ENCODE data around the gene CACNB4.

DNA sequence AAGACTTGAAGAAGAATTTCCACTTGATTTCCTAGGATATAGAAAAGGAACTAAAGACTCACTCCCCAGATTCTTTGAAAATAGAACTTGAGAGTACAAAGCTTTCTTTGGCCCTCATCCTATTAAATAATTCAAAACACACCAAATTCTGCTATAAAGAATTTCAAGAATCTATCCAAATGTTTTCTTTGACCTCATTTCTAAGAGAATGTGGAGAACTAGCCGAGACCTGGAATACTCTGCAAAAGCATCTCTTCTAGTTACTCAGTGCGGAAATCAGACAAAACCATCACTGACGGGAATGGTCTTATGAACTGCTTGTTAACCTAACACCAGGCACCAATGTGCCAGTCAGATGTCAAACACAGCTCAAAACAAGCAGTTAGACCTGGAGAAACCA lies 226.4 kb downstream of the CACNB4 start:
- TF ChIP-seq L3MBTL2 (conservative IDR thresholded peaks at IDR 0.05): no peak
- no peak for TF ChIP-seq TARDBP (IDR thresholded peaks at IDR 0.05)
- TF ChIP-seq PKNOX1 (IDR thresholded peaks at IDR 0.05): no peak
- no peak for TF ChIP-seq BHLHE40 (IDR thresholded peaks at IDR 0.05; ENCODE audit: borderline replicate concordance)
- TF ChIP-seq FOXM1 (IDR thresholded peaks at IDR 0.05; ENCODE audit: borderline replicate concordance): no peak
- no peak for TF ChIP-seq ARNT (IDR thresholded peaks at IDR 0.05)
- TF ChIP-seq SUZ12 (IDR thresholded peaks at IDR 0.05): no peak
- no peak for TF ChIP-seq FOXA1 (IDR thresholded peaks at IDR 0.05)
- TF ChIP-seq CTBP1 (IDR thresholded peaks at IDR 0.05; ENCODE audit: borderline replicate concordance): no peak
- no peak for TF ChIP-seq SP1 (IDR thresholded peaks at IDR 0.05)
- no peak for TF ChIP-seq ZNF384 (IDR thresholded peaks at IDR 0.05)
- TF ChIP-seq NFRKB (IDR thresholded peaks at IDR 0.05): no peak
- TF ChIP-seq HDGF (IDR thresholded peaks at IDR 0.05; ENCODE audit: borderline replicate concordance): no peak
- no peak for TF ChIP-seq ELF4 (IDR thresholded peaks at IDR 0.05)

All from HEK293T (cell line).